Hepatic stellate cell (primary cell): Measurements from ENCODE around the gene NFIX.
A peak's percentile ranks its signal among the peaks of the same experiment; 100 is the strongest.

Experiments
- DNase-seq: peaks from one replicate; pipeline ENCODE4 v3.0.0; 2011; ENCODE audit warnings: low spot score

The NFIX gene

DNA sequence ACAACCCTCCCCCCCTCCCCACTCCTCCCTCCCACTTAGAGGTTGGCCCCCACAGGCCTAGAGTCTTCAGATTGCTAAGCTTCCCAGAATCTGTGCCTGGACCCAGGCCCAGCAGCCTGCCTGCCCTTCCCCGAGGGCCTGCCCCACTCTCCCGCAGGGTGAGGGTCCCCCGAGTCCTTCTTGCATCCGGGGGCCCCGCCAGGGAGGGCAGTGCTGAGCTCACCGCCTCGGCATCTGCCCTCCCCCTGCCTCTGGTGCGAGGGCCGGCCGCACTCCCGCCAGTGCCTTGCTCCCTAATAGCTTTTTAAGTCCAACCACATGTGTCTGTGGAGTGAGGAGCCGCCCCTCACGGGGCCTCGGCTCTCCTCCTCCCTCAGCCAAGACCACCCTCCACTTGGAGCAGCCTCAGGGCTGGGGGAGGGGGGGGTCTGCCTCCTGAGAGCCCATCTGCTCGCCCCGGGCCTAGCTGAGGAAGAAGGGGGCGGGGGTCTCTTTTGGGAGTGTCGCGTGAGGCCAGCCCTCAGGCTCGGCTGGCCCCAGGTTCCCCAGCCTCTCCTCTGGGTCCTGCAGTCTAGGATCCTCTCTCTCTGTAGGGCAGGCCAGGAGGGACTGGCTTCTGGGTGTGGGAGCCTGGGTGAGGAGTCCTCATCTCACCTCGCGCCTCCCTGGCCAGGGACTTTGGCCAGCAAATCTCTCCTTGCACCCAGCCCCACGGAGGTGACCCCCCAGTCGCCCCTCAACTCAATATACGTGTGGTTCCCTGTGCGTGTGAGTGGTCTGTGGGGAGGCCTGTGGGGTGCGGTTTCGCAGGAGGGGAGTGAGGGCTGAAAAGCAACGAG lies 60.2 kb downstream of the NFIX start:
- DNase-seq: peak; percentile 92

DNA sequence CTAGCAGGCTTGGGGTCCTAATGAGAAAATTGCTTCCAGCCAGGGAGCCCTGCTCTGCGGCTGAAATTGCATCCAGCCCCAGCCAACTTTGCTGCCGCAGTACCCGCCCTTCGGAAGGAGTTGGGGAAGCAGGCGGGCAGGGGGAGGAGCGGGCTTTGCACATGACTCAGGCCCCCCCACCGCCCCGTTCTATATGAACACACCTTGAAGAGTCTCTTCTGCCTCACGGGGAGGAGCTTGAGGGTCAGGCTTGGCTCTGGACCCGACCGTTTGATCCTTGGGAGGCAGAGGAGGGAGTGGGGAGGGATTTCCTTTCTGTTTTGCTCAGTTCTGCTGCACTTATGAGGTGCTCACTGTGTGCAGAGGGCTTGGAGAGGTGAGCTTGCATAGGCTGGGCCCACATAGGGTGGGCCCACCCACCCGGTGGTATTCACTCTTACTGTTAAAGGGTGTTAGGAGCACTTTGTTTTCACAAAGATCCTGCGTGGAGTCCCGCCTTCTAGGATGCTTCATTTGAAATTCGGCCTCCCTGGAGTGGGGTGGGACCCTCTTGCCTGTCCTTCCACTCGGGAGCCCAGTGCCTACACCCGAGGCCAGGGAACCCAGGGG lies 60.9 kb downstream of the NFIX start:
- no peak for DNase-seq

DNA sequence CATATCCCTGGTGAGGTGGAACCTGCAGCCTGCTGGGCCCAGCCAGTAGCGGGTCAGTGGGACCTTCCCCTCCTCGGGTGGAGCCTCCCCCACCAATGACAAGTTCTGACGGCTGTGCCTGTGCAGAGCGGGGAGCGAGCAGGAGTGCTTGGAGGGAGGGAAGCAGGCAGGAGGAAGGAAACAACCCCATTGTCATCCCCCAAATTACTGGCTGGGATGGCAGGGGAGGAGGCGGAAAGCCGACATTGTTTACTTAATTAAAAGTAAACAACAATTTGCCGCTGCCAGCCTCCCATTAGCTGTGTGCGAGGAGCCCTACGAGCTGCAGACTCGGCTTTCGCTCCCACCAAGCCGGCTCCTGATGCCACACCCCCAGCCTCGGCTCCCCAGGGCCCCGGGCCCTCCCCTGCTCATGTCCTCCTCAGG lies 61.9 kb downstream of the NFIX start:
- no peak for DNase-seq

DNA sequence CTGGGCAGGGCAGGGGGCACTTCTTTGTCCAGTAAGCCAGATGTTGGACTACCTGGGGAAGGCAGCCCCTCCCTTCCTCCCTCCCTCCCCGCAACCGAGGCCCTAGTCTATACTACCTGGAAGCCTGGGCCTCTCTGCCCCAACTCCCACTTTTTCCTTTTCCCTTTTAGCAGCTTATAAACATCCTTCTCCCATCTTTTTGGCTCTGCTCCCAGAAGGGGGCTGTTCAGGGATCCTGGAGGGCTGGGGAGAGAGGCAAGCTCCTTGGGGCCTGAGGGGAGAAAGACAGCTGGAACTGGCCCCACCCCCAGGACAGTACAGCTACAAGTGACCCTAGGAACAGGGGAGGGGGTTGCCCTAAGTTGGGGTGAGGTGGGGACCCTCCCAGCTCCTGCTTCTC lies 62.5 kb downstream of the NFIX start:
- DNase-seq: no peak

DNA sequence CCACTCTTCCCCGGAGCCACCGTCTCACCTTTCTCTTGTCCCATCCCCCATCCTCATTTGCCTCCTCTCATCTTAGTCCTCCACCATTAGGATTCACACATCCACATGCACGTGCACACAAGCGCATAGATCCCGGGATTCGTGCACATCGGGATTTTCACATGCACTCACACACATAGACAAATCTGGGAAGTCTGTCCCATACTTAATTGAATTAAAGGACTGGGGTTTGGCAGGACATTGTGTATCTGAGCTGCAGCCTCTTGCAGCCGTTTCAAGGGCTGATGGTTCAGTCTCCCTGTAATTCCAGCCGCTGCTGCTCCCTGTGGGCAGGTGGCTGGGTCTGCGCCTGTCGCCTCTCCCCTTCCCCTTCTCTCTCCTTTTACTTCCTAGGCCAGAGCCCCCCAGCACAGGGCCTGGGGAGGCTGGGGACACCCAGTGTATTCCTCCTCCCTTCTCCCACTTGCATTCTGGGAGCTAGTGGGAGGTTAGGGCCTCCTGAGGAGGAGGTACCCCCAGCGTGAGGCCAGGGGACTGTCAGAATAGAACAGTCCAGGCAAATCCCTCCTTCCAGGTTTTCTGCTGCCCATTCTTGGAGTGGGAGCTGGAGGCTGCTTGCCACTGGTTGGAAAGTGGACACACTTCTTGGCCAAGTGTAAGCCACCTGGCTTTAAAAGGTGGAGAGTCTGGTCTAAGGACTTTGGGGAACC lies 63.8 kb downstream of the NFIX start:
- no peak for DNase-seq

DNA sequence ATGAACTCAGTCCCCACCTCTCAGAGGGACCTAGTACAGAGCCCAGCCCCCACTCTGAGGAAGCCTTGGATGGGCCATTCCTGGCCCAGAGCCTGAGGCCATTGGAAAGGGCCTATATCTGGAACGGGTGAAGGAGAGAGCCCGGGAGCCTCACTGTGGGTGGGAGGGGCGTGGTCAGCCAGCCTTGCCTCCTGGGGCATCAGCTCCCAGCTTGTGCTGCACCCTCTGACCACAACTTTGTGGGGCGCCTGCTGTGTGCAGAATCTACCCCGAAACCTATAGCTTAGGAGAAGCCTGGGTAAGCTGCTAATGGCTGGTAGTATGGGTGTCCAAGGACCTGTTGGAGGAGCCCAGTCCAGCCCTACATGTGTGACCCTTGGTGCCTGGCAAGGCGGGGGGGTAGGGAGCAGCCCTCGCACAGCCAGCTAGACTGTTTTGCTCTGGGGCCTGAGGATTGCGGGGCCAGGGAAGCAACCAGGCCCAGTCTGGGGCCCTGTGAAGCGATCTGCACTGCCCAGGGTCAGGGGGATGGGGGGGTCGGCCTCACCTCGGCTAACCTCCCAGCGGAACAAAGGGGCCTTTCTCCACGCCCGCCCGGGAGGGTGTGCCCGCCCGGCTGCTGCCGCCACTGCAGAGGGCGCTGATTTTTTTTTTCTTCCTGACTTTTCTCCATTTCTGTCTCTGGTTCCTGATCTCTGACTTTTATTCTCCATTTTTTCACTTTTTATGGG lies 65.1 kb downstream of the NFIX start:
- DNase-seq: peak; percentile 69

DNA sequence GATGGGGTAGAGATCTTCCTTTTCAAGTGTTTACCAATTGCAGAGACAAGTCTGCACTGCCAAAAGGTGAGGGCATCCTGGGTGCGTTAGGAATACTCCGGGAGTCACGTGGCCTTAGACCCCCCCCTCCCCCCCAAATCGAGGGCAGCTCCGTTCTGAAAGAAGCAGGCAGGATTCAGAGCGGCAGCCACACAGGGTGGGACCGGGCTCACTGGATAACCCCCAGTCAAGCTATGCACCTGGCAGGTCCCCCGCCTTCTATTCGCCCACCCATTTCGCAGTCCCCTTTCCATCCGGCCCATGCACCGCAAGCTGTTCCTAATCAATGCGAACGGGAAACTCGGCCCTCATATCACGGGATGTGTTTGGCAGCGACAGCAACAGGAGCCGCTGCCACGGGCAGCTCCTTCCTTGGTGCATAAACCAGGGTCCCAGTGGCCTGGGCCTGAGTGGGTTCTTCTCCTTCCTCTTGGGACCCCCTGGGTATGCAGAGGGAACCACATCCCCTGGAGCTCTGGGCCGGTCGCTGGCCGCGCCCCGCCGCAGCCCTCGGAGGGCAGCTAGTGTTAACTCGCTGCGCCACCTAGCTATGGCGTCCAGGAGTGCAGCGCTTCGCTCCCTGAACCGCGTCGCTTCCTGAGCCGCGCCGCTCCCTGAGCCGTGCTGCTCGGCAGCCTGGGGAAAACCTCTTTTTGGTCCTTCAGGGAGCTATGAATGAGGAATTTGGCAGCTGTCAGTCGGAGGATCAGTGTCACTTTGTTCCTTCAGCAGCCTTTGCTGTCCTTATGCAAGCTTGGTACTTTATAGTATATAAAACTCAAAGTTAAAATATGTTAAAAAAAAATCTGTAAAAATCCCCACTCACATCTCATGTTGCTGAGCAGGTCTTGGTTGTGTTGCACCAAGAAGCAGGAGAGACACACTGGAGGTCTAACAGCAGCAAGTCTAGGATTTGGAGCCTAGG lies 66.0 kb downstream of the NFIX start:
- DNase-seq: peak; percentile 92

DNA sequence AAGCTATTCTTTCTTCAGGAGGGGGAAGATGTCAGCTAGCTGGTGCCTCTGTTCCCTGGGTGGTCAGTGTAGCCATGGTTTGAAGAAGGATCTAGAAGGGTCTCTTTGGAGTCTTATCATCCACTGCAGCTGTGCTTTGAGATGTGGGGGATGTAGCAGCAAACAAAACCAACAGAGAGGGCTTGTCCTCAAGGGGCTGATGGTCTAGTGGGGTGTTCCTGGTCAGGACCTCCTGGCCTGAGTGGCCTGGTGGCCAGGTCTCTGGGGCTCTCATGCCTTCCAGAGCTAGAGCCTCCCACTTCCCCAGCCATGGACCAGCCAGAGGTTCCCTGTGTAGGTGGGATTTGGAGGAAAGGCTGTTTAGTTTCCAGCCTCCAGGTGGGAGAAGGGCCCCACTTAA lies 67.0 kb downstream of the NFIX start:
- no peak for DNase-seq

DNA sequence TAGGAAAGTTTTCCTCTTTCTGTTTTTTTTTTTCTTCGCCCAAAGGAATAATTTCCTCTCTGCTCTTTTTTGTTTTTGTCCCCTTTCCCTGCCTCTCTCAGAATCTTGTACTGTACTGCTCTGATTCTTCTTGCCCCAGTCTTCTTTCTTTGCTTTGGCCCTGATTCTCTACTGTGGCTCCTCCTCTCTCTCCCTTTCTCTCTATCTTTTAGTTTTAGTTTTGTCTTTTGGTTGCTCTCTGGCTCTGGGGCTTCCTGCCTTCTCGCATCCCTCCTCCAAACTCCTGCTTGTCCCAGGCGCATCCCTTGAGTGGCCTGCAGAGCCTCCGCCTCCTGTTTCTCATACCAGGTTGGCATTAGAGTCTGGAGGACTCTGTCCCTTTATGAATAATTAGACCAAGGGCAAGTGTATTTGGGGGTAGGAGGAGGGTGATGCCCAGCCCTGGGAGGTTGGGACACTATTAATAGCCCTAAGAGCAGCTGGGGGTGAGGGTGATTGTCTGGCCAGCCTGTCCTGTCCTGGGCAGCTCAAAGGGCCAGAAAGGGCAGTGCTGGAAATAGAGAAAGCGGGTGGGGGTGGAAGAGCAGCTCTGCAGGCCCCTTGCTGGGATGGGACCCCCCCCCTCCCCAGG lies 68.3 kb downstream of the NFIX start:
- no peak for DNase-seq

DNA sequence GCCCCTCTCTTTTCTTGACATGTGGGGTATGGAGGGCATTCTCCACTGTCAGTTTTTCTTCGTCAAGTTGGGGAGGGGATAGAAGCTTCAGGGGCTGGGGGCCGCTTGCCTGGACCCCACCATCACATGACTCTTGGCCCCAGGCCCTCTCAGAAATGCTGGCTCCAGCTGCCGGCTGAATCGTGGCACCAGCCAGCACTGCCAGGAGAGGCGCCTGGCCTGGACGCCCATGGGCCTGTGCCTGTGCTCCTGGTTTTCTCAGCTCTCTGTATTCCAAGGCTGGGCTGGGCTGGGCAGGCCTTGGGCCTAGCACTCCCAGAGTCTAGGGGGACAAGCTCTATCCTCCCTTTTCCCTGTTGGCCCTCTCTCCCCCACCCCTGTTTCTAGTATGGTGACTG lies 68.8 kb downstream of the NFIX start:
- no peak for DNase-seq

DNA sequence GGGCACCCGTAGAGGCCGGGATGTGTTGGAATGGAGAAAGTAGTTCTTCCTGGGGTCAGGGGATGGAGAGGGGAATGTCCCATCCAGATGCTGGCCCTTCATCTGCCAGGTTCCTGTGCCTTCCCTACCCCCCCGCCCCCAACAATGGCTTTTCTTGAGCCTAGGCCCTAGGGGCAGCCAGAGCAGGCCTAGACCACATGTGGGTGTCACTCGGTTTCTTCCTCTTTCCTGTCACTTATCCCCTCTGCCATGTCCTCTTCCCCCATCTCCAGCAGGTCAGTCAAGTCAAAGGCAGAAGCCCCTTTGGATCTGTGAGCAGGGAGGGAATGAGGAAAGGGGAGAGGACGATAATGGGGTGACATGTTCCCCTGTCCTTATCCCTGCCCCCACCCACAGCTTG lies 71.0 kb downstream of the NFIX start:
- no peak for DNase-seq

DNA sequence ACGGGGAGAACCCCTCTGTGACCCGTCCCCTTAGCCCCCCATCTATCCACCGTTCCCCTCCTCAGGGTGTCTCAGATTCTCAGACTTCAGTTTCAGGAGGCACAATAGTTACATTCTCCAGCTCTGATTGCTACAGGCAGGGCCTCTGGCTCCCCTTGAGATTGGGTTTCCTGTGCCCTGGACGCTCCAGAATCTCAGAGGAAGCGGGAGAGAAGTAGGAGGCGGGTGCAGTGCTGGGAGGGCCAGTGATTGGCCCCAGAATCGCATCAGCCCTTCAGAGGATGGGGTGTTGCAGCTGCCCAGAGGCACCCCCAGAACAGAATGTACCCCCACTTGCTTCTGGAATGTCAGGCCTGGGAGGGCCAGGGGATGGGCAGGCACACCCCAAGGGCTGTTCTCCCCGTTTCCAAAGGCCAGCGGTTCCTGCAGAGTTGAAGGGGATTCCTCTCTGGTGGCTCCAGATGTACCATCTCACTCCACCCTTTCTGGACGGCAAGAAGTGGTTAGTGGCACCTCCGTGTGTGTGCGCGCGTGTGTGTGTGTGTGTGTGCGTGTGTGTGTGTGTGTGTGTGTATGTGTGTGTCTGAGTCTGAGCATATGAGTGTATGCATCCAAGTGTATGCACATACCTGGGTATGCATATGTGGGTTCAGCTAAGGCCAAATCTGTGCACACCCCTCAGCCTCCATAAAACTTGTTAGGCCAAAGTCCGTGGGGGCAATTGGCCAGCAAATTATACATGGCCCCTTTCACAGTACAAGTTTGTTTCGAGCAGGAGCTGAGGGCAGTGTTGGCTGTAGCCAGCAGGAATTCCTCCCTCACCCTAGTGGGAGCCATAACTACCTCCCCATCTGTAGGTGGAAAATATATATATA lies 71.9 kb downstream of the NFIX start:
- DNase-seq: no peak

DNA sequence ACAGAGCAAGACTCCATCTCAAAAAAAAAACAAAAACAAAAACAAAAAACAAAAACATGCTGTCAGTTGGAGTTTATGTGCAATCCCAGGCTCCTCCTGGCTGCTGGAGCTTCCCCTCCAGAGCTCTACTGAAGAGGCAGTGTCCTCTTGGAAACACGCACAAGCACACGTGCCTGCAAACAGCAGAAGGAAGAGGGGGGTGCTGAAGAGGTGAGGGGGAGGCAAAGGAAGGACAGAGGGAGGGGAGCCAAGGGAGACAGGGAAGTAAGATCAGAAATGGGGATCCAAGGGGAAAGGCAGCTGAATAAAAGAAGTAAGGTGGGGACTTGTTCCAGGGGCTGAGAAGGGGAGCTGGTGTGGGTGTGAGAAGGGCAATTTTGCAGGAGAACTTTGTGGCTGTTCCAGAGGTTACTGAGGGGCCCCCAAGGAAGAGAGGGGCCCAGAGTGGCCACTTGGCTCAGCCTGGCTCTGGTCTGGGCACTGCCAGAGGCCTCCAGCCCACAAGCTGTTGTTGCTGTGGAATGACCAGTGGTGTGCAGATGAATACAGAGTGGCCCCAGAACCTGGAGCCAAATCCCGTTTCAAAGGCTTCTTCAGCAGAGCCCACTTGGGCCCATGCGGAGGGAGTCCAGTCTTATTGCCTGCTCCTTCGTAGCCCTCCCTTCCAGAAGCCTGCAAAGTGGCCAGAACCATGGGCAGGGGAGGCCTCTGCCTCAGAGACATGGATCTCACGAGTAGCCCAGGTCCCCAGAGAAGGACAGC lies 73.0 kb downstream of the NFIX start:
- no peak for DNase-seq

DNA sequence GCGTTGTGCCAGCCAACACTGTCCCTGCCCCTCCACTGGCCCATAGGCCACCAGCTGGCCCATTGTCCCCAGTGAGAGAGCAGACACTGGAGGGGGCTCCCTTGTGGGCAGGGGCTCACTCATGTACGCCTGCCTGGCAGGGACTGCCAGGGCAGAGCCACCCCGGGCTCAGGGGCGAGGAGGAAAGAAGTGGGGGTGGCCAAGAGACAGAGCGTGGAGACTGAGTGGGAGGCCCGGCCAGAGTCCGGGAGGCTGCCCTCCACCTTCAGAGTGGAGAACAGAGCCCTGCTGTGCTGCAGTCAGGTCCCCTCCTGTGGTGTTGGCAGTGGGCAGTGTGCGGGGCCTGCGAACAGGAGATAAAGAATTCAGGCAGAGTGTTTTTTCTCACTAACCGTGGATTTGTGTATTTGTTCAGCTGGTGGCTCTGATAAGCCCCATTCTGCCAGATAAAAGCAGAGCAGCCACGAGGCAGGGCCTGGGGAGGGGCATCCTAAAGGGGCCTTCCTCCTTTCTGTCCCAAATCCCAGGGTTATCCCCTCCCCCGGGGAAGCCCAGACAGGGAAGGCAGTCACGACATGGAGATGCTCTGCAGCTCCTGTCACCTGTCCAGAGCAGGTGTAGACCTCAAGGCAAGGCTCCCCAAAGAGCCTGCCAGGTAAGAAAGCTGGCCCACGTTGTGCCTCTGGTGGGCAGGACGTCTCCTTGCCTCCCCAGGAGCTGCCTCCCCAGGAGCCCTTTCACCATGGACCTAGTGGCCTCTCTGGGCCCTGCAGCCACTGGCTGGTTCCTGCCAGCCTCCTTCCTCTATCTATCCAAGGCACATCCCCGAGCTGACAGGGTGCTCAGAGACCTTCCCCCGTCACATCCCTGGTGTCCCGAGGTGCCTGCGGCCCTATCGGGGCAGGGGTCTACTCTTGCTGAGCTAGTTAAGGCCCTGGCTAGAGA lies 74.4 kb downstream of the NFIX start:
- DNase-seq: no peak

DNA sequence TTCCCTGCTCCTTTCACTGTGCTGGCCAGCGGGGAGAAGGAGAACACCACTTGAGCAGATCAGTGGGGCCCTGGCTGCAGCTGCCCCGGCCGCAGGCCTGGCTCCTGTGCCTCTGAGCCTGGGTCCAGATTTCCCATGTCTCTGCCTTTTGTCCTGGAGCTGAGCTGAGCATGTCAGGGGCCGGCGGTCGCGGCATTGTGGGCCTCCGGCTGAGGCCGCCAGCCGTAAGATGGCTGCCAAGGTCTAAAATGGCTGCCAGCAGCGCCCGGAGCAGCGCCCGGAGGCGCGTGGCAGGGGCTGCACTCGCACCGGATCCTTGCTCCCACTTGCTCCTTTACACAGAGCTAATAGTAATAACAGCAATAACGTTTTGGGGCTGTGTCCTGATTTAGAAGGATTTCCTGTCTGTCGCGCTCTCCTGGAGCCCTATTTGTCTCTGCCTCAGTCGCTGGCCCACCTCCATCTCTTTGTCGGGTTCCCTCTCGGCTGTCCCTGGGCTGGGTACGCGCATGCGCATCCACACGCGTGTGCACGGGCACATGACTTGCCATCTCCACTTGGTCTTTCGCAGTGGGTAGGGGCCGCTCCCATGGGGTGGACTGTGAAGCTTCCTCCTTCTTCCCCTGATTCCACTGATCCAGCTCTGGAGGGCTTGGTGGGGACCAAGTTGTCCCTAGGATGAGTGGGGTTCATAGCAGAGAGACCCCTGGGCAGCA lies 75.3 kb downstream of the NFIX start:
- DNase-seq: no peak

DNA sequence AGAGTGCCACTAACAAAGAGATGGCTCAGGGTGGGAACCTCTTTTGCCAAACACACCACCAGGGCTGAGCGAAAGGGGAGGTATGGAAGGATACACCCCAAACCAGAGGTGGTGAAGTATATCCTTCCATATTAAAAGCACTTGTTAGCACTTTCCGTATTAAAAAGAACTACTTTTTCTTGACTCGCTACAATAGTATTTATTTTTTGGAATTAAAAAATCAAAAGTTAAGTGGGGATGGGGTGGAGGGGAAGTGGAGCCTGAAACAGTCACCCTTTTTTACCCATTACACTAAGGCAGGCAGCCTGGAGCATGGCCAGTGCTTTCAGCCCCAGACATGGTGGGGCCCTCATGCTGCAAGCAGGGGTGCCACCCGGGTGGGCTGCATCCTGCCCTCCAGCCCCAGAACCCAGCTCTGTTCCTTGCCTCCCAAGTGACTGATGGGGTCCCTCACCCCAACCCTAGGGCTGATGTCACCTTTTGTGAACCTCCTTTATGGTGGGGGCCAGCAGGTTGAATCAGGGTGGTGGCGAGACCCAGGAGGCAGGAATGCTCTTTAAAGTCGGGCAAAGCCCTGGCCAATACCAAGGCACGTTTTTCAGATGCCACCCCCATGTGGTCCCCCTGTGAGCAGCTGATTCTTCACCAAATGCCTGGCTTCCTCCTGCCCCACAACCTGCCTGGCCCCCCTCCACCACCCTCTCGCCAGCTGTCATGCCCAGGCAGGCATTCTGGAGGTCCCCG lies 76.3 kb downstream of the NFIX start:
- DNase-seq: no peak
